ENCODE measurements around the gene SLC9A2.
A peak's percentile ranks its signal among the peaks of the same experiment; 100 is the strongest.

Gene SLC9A2

DNA sequence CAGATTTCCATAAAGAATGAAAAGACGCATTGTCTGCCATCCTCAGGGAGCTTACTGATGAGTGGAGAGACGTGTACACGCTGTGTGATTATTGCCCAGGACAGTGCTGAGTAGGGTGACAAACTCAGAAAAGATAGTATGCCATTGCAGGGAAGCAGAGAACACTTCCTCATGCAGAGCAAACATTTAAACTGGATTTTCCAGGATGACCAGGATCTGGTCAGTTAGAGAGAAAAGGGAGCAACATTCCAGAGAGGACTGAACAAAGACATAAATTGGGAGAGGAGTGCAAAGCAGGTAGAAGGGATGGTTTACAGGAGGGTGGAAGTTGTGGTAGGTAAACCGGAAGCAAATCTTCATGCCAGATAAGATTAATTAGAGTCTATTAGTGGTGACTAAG lies 2.3 kb downstream of the SLC9A2 start:
- no peak for DNase-seq

DNA sequence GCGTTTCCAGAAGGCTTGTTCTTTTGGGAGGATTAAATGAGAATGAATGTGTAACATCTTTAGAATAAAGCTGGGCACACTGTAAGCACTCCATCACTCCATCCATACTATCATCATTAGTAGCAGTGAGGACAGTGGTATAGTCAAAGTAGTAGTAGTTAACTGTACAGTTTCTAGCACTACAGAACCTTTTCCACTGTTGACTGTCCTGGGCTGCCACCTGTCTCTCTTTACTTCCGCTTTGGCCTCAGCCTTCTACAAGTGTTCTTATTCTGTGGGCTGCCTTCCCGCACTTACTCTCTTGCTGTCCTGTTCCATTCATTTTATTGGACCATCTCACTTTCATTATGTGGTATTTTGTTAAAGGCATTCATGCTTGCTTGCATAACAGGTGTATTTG lies 3.3 kb downstream of the SLC9A2 start:
- no peak for DNase-seq

DNA sequence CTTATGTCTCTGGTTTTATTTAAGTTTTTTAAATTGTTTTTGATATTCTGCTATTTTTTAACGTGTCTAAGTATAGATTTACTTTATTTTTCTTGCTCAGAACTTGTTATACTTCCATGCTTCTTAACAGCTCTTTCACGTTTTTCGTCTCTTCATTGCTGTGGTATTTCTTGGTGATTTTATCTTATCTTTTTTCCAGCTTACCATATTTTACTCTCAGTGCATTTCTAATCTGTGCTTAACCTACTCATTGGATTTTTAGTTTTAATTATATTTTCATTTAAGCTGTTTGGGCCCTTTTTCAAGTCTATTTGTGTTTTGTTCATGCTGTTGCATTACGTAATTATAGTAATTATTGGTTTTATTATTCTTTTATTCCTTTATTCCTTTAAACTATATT lies 11.1 kb downstream of the SLC9A2 start:
- no peak for DNase-seq

DNA sequence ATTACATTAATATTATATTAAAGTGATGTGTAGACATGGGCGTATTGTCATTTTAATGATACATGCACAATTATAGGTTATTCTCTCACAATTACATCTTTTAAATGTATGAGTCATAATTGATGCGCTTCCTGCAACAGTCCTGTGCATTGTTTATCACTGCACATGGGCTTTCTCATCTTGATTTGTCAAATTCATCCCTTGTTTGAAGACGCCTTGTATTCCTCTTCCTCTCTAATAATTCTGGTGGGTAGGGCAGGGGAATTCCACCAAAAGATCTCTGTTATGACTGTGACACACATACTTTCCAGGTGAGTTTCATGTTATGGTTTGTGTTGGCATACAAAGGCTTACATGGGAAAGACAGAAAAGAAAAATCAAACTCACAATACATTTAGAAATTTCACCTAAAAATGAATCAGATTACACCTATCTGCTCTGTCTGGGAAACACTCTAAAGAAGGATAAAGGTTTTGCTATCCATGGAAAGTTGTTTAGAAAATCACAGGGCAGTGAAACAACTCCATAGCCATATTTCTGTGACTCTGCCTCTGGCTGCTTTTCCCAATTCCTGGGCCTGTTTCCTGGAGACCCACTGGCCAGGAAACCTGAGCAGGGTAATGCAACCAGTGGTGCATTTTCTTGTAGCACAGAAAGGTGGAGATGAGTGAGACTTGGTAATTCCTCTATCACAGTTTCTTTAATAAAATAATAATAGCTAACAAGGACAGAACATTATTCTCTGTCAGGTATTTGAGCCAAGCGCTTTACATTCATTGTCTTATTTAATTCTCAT lies 13.2 kb downstream of the SLC9A2 start:
- no peak for DNase-seq

DNA sequence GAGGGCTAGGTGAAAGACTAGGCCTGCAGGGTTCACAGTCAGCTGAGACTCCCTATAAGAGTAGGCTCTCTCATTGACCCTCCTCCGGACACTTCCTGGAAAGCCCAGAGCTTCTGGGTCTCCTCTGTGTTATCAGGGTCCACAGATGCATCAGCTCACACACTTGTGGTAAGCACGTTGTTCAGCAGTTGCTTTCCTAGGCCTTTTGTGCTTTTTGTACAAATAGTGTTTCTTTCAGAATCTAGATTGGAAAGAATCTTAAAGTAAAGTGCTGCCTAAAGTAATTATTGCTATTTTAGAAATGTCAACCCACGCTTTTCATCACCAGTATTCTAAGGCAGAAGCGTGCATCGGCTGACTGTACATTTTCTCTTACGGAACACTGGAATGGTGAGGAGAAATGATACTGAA lies 15.5 kb downstream of the SLC9A2 start:
- DNase-seq, result no peak

DNA sequence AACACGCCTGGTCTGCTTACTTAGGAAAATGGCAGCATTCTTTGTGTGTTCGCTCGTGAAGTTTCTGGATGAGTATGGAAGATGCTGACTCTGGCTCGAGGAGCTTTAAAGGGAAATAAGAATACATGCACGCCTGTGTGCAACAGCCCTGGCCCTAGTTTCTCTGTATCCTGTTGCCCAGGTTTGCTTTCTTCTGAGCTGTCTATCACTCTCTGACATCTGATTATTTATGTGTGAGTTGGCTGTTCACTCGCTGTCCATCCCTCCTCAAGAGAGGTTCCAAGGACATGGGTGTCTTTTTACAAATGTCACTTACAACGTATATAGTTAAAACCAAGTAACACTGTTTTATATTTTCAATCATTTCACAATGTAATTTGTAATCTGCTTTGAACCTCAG lies 16.0 kb downstream of the SLC9A2 start:
- DNase-seq, result no peak

DNA sequence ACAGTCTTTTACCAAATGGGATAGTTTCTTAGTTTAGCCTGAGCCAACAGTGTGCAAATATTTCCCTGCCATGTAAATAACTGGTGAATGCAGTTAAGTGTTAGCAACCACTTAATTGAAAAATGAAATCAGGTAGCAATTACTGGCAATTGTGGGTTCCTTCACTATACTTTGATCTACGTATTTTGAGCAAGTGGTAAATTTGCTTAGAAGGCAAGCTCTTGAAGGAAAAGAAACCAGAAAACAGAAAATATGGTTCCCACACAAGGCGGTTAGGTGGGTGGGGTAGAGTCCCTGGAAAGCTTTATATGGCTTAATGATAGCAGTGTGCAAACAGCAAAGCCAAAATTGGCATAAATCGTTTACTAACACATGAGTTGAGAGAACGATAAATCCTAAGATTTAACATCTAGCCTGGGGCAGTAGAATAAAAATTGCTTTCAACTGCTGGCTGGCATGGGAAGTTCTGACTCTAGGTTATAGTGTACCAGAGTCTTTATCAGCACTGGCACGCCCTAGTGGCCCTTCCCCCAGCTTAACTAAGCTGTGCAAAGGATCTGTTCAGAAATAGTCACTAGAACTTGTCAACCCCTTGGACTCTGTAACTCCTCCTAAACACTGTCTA lies 17.0 kb downstream of the SLC9A2 start:
- no peak for DNase-seq

DNA sequence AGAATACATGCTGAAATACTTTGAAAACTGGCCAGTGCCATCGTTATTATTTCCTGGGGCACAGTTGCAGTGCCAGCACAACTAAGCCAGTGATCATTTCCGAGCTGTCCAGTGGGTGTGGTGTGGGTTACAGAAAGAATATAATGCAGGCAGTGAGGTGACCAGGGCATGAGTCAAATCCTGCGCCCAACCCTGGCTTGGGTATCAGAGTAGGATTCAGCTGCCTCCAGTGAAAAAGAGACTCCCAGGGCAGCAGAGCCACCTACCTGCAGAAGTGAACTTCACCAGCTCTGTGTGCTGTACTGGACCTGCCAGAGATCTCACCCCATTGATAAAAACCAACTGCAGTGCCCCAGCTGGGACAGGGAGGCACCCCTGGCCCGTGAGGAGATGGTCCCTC lies 18.0 kb downstream of the SLC9A2 start:
- DNase-seq, result no peak

DNA sequence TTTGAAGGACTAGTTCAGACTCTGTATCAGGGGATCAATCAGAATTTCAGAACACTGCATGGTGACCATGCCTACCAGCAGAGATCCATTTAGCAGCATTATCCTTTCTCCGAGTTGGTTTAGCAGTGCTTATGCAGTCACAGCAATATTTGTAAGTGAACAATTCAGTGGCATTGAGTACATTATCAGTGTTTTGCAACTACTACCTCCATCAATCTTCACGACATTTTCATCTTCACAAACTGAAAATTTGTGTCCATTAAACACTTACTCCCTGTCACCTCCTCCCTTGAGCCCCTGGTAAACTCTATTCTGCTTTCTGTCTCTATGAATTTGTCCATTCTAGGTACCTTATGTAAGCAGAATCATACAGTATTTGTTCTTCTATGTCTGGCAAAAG lies 20.1 kb downstream of the SLC9A2 start:
- no peak for DNase-seq

DNA sequence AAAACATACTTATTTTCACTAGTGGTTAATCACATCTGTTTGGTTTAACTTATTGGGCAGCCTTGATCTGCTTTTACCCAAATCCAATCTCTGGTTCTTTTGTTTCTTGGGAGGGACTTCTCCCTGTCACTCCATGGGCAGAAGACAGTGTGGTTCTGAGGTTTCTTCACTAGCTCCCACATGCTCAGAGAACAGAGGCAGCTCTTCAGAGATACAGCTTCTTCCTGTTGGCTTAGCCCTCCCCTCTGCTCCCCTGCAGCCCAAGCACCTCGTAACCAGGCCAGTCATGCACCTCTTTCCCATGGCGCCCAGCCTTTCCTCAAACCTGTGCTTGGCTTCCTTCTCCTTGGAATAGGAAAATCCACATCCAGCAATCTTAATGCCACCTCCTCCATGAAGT lies 32.8 kb downstream of the SLC9A2 start:
- DNase-seq, result no peak

DNA sequence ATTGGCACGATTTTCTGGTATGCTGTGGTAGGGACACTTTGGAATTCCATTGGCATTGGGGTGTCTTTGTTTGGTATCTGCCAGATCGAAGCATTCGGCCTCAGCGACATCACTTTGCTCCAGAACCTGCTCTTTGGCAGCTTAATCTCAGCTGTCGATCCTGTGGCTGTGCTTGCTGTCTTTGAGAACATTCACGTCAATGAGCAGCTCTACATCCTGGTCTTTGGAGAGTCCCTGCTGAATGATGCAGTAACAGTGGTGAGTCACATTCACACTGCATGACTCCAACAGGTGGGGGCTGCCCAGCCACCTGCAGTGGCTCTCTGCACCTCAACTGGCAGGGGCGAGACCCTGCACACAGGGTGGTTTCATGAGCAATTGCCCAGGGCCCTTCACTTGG lies 38.4 kb downstream of the SLC9A2 start:
- no peak for DNase-seq

DNA sequence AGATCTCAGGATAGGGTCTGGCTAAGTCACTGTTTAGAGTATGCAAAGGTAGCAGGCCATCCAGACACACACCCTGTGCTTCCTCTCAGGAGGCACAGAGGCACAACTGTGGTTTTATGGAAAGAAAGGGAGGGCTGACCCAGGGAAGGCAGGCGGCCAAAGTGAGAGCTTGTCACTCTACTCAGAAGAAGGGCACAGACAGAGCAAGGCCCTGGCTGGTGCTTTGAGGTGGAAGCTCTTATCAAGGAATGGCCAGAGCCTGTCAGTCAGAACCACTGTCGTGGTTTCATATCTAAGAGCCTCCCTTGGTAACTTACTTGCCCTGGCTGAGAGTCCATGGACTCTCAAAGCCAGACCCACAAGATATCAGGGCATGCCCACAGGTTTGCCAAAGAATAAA lies 40.7 kb downstream of the SLC9A2 start:
- no peak for DNase-seq

DNA sequence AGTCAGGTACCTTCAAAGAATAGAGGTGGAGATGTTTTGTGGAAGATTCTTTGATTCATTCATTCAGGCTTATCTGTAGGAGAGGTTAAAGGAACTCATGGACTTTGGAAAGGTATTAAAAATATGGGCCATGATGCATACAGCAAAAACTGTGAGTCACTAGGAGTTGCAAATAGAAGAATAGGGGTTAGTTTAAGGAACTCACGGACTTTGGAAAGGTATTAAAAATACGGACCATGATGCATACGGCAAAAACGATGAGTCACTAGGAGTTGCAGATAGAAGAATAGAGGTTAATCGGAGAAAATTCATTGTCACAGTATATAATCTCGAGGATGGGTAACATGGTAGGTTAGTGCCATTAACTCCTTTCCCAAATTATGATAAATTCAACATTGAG lies 41.2 kb downstream of the SLC9A2 start:
- no peak for DNase-seq

DNA sequence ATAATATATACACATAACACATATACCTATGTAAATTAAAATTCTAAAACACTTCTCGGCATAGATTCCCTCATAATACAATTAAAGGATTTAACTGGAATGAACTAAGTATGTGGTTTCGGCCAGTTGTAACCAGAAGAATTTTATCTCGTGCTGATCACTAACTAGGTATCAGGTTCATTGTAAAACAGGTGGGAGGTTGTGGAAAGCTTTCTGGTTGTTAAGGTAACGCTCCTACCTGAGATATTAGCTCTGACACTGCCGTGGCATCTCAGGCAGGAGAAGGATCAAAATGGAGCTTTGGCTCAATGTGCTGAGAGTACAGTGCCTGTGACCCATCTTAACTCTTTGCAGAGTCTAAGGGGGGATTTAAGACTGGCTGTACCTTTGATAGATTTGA lies 42.5 kb downstream of the SLC9A2 start:
- no peak for DNase-seq

DNA sequence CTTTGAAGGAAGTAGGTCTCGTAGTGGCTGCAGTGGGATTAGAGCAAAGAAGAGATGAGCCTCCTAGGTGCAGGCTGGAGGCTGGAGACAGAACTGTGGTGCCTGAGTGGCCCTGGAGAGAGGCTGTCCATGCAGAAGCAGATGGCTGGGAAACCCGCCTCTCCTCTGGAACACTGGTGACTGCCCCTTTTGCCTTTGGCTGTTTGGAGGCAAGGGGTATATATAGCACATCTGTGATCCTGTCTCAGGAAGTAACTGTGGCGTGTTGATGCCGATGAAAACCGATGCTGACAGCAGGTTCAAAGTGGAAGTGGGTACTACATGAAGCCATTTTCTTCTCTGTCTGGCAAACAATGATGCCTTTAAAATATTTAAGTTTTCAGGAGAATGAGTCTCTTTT lies 43.5 kb downstream of the SLC9A2 start:
- no peak for DNase-seq

DNA sequence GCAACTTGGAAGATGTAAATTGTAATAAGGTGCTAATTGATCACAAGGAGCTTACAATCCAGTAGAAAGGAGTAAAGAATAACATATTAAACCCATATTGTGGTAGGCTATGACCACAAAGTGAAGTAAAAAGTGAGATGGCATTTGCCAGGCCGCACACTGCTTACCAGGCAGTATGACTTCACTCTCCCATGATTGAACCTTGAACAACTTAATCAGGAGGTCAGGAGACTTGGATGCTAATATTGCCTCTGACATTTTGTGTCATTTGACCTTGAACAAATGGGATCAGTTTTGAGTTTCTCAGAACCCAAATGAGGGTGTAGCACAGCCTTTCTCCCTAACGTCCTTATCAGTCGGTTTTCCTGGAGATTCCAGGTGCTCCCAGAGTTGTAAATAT lies 44.0 kb downstream of the SLC9A2 start:
- peak in 1 of 3 donors; percentile 5 for DNase-seq

DNA sequence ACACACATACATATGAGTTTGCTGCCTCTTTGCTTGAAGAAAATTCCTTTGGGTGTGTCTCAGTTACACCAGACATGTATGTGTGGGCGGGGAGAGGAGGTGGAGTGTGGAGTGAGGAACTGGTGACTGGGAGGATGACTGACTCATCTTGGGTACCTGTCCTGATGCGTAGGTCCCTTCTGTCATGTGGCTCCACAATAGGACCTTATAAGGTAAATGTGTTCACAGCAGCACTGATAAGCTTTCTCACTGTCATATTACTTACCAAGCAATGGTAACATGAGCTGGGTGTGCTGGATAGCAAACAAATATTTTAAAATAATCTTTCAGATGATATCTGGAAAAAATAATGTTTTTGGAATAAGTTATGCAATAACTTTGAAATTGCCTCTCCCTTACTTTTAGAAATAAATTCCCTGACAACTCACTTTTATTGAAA lies 45.1 kb downstream of the SLC9A2 start:
- peak; percentile 22 to 51 (median 45) for DNase-seq

DNA sequence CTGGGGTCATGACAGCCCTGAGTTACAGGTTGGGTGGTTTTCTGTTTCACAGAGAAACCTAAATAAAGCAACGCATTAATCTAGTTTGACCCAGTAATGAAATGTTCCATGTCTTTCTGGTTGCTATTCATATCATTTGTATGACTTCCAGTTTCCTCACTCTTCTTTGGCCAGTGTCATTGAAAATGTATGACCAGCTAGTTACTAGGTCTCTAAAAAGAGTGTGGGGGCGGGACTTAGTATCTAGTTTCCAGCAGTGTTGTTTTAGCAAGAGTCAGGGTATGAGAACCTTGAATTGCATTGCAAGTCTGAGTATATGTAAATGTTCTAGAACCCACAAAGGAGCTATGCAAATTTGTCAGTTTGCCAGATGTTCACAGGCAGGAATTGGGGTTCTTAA lies 47.7 kb downstream of the SLC9A2 start:
- DNase-seq, result peak in 2 of 3 donors; percentile 8 to 10

DNA sequence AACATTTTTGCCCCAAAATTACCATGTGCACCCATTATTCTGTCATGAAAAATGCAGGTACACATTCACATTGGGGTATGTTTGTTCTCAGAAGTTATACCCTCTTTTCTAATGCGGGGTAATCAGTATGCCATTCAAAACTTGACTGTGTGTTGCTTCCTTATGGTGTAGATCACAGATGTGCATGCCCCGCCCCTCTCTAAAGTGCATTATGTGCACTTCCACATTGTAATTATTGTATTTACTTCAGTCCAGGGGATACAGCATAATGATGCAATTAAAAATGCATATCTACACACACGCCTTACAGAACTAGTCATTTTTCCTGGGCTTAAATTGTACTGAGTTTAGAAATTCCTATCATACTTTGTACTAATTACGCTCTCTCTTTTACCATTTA lies 48.8 kb downstream of the SLC9A2 start:
- DNase-seq, result no peak

DNA sequence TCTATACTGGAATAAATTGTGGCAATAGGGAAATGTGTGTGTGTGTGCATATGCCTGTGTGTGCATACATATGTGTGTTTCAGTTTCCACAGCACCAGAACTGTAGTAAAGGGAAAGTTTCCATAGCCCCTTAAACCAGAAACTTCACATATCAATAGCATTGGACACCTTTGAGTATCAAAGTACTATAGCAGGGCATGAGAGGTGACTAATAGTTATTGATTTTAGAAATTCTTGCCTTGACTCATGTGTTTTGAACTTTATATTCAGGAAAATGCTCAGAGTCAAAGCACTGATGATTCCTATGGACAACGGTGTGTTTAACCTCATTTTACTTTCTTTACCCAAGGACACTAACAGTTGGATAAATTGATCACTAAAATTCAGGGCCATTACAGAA lies 50.0 kb downstream of the SLC9A2 start:
- DNase-seq, result no peak

DNA sequence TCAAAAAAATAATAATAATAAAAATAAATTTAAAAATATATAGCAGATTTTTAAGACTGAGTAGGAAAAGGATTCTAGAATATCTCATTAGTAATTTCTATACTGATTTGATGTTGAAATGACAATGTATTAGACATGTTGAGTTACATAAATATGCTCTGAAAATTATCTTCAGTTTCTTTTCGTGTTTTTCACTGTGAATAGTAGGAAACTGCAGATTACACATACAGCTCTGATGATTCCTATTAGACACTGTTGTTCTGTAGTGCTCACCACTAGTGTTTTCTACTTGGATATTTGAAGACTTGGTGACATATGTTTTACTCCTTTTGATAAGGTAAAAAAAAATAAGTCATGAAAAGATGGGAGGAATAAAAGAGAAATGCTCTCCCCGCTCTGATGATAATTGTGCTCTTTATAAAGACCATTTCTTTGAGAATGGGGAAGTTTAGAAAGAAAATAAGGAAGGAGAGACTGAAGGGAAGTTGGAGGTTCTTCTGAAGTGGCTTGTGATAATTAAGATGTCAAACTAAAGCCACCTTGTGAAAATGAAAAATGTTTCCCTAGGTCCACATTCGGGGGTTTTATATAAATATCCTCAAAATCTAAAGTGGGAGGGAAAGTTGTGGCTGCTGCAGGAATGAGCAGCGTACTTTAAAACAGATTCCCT lies 52.9 kb downstream of the SLC9A2 start:
- DNase-seq, result peak; percentile 18 to 66 (median 57)

DNA sequence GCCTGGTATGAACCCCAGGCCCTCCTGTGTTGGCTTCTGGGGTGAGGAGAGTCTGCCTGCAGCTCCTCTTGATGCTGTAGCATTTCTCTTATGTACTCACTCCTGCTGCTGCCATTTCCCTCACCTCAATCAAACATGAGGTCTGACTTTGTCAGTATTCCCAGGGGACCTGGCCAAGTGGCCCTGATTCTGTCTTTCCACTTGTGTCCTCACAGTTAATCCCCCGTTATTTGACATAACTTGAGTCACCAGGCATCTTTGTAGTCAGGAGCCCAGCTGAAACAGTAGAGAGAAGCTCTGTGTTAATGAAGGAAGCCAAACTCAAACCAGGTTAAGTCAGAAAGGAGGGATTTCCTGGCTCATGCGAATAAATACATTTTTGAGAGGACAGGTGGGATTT lies 55.0 kb downstream of the SLC9A2 start:
- no peak for DNase-seq

DNA sequence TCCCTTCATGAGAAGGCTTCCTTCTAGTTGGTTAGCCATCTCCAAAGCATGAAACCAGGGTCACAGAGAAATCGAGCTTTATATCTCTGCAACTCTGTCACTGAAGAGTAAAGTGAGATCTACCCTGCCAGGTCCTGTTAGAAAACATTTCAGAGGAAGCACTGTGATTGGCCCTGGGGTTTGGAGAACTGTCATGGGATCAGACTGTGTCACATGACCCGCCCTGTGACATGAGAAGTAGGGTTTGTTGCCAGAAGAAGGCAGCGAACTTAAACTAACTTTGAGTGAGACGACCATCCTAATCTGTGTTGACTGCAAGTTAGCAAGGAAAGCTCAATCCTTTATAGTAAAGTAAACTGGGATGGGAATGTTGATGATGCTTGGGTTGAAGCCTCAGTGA lies 55.5 kb downstream of the SLC9A2 start:
- no peak for DNase-seq
